Activated B cell treated with CpG ODN at 0.5 μM for 24 hours (primary cell): Measurements from ENCODE around the gene STRIT1. TPM values are rescaled to one million over a fixed set of nuclear protein-coding genes. Genes with fewer than 3 reads are reported as not detected.

Experiments
- ATAC-seq: fragments of 200-7000 bp; cut with Tn5 transposase; one replicate; pipeline ENCODE4 v1.10.0; 2021; ENCODE audit warnings: low read depth, mild to moderate bottlenecking, moderate library complexity
- CTCF ChIA-PET: fragments of 350-600 bp; sonication (Branson Sonifier 250); formaldehyde crosslinking; loops from one replicate; lab custom pipeline; 2021; ENCODE audit warnings: antibody characterized with exemption; lab: Charles Lee
- POLR2A ChIA-PET: fragments of 350-600 bp; sonication (Branson Sonifier 250); formaldehyde crosslinking; loops from one replicate; lab custom pipeline; 2021; ENCODE audit warnings: antibody characterized with exemption; lab: Charles Lee
- DNase-seq: peaks from one replicate; pipeline ENCODE4 v3.0.0; 2022
- H3K27ac Mint-ChIP-seq: one replicate; pipeline ENCODE4 v1.8.0; 2020; ENCODE audit warnings: mixed read lengths
- H3K27me3 Mint-ChIP-seq: one replicate; pipeline ENCODE4 v1.8.0; 2021; ENCODE audit warnings: mixed read lengths
- H3K36me3 Mint-ChIP-seq: one replicate; pipeline ENCODE4 v1.8.0; 2021; ENCODE audit warnings: low read depth, mixed read lengths
- H3K4me1 Mint-ChIP-seq: one replicate; pipeline ENCODE4 v1.8.0; 2021; ENCODE audit warnings: mixed read lengths
- H3K4me3 Mint-ChIP-seq: one replicate; pipeline ENCODE4 v1.8.0; 2020; ENCODE audit warnings: mild to moderate bottlenecking, mixed read lengths
- H3K9me3 Mint-ChIP-seq: one replicate; pipeline ENCODE4 v1.8.0; 2020; ENCODE audit warnings: mixed read lengths
- intact Hi-C: fragments of 100-400 bp; cut with micrococcal nuclease; formaldehyde crosslinking; loops from one replicate; pipeline ENCODE4 v1.15.1; 2024
- total RNA-seq: library from RNA; stranded (reverse); gene quantifications from 2 replicates; pipeline ENCODE4 v1.2.3, GENCODE V29; 2022
- TF ChIP-seq, protein P1 (sequence below): fragments of 200-600 bp; IDR thresholded peaks from one replicate; pipeline ENCODE4 v1.8.0; 2022; ENCODE audit warnings: antibody characterized with exemption, mild to moderate bottlenecking

Gene STRIT1
- total RNA-seq, 1 donor from 2014 or later = not detected

DNA sequence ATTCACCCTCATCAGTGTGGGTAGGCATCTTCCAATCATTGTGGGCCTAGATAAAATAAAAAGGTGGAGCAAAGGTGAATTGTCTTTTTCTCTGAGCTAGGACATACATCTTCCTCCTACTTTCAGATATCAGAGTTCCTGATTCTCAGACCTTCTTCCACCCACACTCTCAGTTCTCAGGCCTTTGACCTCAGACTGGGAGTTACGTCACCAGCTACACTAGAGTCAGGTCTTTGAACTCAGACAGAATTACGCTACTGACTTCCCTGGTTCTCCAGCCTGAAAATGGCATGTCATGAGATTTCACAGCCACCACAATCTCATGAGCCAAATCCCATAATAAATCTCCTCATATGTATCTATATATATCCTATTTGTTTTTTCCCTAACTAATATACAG lies 39.0 kb downstream of the STRIT1 start:
- DNase-seq (no peak), ATAC-seq (no peak)
- Mint-ChIP-seq H3K36me3 (no peaks in the 10 kb centered on the region), H3K4me3 (no peak overlapping the region), H3K27ac (no peak overlapping the region), H3K27me3 (no peaks in the 10 kb centered on the region), H3K4me1 (no peaks in the 10 kb centered on the region), H3K9me3 (no peaks in the 10 kb centered on the region)
- intact Hi-C loops = no loop called here
- ChIA-PET CTCF (no interaction called here), POLR2A (no interaction called here)
- TF ChIP-seq, protein P1, sequence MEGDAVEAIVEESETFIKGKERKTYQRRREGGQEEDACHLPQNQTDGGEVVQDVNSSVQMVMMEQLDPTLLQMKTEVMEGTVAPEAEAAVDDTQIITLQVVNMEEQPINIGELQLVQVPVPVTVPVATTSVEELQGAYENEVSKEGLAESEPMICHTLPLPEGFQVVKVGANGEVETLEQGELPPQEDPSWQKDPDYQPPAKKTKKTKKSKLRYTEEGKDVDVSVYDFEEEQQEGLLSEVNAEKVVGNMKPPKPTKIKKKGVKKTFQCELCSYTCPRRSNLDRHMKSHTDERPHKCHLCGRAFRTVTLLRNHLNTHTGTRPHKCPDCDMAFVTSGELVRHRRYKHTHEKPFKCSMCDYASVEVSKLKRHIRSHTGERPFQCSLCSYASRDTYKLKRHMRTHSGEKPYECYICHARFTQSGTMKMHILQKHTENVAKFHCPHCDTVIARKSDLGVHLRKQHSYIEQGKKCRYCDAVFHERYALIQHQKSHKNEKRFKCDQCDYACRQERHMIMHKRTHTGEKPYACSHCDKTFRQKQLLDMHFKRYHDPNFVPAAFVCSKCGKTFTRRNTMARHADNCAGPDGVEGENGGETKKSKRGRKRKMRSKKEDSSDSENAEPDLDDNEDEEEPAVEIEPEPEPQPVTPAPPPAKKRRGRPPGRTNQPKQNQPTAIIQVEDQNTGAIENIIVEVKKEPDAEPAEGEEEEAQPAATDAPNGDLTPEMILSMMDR = no peak

DNA sequence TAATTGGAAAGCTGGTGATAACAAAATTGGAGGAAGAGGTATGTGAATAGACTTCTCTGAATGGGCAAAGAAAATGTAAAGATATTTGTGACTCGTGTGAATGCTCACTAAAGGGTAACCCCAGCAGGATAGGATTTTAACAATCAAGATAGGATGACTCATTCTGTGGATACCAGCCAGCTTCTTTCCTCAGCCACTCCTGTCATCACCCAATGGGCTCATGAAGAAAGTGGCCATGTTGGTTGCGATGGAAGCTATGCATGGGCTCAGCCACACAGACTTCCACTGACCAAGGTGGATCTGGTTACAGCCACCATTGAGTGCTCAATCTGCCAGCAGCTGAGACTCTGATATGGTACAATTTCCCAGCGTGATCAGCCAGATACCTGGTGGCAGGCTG lies 40.9 kb downstream of the STRIT1 start:
- DNase-seq (no peak), ATAC-seq (no peak)
- Mint-ChIP-seq H3K9me3 (no peaks in the 10 kb centered on the region), H3K4me3 (no peak overlapping the region), H3K4me1 (no peaks in the 10 kb centered on the region), H3K36me3 (no peaks in the 10 kb centered on the region), H3K27ac (no peak overlapping the region), H3K27me3 (no peaks in the 10 kb centered on the region)
- intact Hi-C loops = no loop called here
- ChIA-PET POLR2A (no interaction called here), CTCF (no interaction called here)
- TF ChIP-seq, protein P1 = no peak

DNA sequence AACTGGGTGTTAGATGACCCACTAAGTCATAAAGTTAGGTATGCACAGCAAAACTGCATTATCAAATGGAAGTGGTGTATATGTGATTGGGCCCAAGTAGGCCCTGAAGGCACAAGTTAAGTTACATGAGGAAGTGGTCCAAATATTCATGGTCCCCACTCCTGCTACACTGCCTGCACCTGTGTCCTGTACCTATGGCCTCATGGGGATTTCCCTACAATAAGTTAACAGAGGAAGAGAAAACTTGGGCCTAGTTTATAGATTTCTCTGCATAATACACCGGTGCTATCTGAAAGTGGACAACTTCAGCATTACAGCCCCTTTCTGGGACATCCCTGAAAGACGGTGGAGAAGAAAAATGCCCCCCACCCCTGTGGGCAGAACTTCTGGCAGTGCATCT lies 41.5 kb downstream of the STRIT1 start:
- Mint-ChIP-seq H3K27ac (no peak overlapping the region), H3K27me3 (no peaks in the 10 kb centered on the region), H3K9me3 (no peaks in the 10 kb centered on the region), H3K36me3 (no peaks in the 10 kb centered on the region), H3K4me1 (no peaks in the 10 kb centered on the region), H3K4me3 (no peak overlapping the region)
- ChIA-PET CTCF (no interaction called here), POLR2A (no interaction called here)
- intact Hi-C loops = no loop called here
- DNase-seq = no peak
- TF ChIP-seq, protein P1 = no peak
- no peak for ATAC-seq

DNA sequence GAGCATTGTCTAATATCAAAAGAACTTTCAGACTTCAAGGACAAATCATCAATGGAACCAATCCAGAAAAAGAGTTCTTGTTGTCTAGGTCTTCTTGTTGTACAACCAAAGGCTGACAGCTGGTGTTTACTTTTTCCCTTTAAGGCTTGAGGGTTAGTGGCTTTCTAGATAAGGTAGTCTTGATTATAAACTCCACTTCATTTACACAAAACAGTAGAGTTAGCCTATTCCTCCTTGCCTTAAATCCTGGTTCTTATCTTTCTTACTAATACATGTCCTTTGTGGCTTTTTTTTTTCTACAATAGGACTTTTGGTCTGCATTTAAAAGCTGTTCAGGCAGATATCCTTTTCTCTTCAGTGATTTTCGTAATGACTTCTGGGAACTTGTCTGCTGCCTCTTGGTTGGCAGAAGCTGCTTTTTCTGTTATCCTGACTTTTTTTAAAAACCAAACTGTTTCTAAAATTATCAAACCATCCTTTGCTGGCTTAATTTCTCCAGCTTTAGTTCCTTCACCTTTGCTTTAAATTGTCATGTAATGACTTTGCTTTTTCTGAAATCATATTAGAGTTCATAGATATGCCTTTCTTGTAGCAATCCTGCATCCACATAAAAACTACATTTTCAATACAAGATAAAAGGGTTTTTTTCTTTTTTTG lies 44.8 kb downstream of the STRIT1 start:
- ATAC-seq = no peak
- H3K36me3 Mint-ChIP-seq = no peaks in the 10 kb centered on the region
- TF ChIP-seq, protein P1 = no peak

DNA sequence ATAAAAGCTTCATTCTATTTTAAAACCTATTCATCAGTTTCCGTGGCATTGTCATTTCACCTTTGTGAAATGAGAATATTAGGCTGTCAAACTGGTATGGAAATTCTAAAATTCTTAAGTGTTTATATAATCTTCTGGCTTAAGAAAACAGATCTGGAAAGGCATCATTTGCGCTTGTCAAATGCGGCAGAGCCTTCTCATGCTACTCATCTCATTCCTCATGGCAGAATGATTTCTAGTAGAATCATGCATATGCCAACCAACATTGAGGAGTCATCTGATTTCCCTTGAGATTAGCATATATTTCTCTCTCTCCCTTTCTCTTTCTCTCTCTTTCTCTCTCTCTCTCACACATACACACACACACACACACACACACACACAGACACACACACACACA lies 48.8 kb downstream of the STRIT1 start:
- TF ChIP-seq, protein P1 = no peak
- no peak overlapping the region for H3K27ac Mint-ChIP-seq
- intact Hi-C loops = no loop called here
- no peaks in the 10 kb centered on the region for H3K9me3 Mint-ChIP-seq
- no peak for ATAC-seq
- H3K36me3 Mint-ChIP-seq = no peaks in the 10 kb centered on the region
- DNase-seq = no peak
- H3K27me3 Mint-ChIP-seq = no peaks in the 10 kb centered on the region
- H3K4me1 Mint-ChIP-seq = no peaks in the 10 kb centered on the region
- POLR2A ChIA-PET = no interaction called here
- H3K4me3 Mint-ChIP-seq = no peak overlapping the region
- CTCF ChIA-PET = no interaction called here

More for the DNA sequence above, 44.8 kb downstream of the STRIT1 start:
- Mint-ChIP-seq H3K9me3 (no peaks in the 10 kb centered on the region), H3K27ac (no peak overlapping the region), H3K4me1 (no peaks in the 10 kb centered on the region), H3K27me3 (no peaks in the 10 kb centered on the region), H3K4me3 (no peak overlapping the region)
- ChIA-PET POLR2A (no interaction called here), CTCF (no interaction called here)
- no peak for DNase-seq
- intact Hi-C loops = no loop called here
